ENCODE data around the gene ALOX12.

DNA sequence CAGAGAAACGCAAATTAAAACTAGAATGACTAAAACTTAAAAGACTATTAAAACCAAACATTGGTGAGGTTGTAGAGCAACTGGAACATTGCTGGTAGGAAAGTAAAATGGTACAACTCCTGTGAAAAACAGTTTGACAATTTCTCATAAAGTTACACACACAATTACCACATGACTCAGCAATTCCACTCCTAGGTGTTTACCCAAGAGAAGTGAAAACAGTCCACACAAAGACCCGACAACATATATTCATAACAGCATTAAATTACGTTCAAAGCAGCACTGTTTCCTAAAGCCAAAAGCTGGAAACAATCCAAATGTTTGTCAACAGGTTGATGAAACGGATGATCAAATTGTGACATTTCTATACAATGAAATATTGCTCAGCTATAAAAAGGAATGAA, 26.5 kb upstream of the ALOX12 start:
- TF ChIP-seq CTCF (conservative IDR thresholded peaks at IDR 0.05; ENCODE audit: low read length) = no peak
- no peak for TF ChIP-seq EZH2phosphoT487 (IDR thresholded peaks at IDR 0.05; ENCODE audit: borderline replicate concordance)

Measured in Loucy (cell line).